Activated CD4-positive, CD25-positive, alpha-beta regulatory T cell (primary cell): ENCODE measurements around the gene M1AP.
"Not testable (repeated sequence)": the region's sequence is repeated elsewhere in the genome, so short reads cannot be mapped to it uniquely, and the experiment has no call there.

Experiments used
- DNase-seq, 4 experiments: peaks; one replicate each; lab custom pipeline; 2025; lab: John Stamatoyannopoulos, UW

The M1AP gene

GRCh38 chr2:74653985-74654882, 6.1 kb upstream of the M1AP start, which contains the start of gene SEMA4F:
TSS of gene SEMA4F (plus strand) at chr2:74654247. CDS start at chr2:74654377, 130 bp downstream.
- peak; percentile 84 to 87 (median 86) for DNase-seq

GRCh38 chr2:74653589-74653984, 5.5 kb upstream of the M1AP start:
- DNase-seq, result no peak

- no peak for DNase-seq
Measured at GRCh38 chr2:74646834-74647482, 1.2 kb downstream of the M1AP start.

- DNase-seq, result no peak
Measured at GRCh38 chr2:74646201-74646600, 1.9 kb downstream of the M1AP start.

GRCh38 chr2:74645344-74645743, 2.8 kb downstream of the M1AP start:
- no peak for DNase-seq

GRCh38 chr2:74639550-74639949, 8.6 kb downstream of the M1AP start:
- DNase-seq, result no peak

- no peak for DNase-seq
Measured at GRCh38 chr2:74632939-74633312, 15.2 kb downstream of the M1AP start.

GRCh38 chr2:74632209-74632938, 15.8 kb downstream of the M1AP start:
- DNase-seq, result no peak

GRCh38 chr2:74630454-74630853, 17.7 kb downstream of the M1AP start:
- not testable (repeated sequence) for DNase-seq

- DNase-seq, result no peak
Measured at GRCh38 chr2:74628538-74629105, 19.5 kb downstream of the M1AP start.

GRCh38 chr2:74625658-74626425, 22.3 kb downstream of the M1AP start:
- no peak for DNase-seq

- DNase-seq, result no peak
Measured at GRCh38 chr2:74620671-74621070, 27.5 kb downstream of the M1AP start.

GRCh38 chr2:74619651-74620297, 28.4 kb downstream of the M1AP start:
- no peak for DNase-seq

GRCh38 chr2:74618410-74619083, 29.6 kb downstream of the M1AP start:
- no peak for DNase-seq

GRCh38 chr2:74617122-74617521, 31.0 kb downstream of the M1AP start:
- no peak for DNase-seq

- no peak for DNase-seq
Measured at GRCh38 chr2:74606927-74607326, 41.2 kb downstream of the M1AP start.

GRCh38 chr2:74603282-74604000, 44.7 kb downstream of the M1AP start:
- no peak for DNase-seq

GRCh38 chr2:74602586-74603281, 45.4 kb downstream of the M1AP start:
- no peak for DNase-seq

- DNase-seq, result no peak
Measured at GRCh38 chr2:74599676-74600075, 48.5 kb downstream of the M1AP start.
